RWPE1 (cell line): ENCODE measurements around the gene TRIM45.

Experiments
- CTCF ChIA-PET: fragments of 350-600 bp; sonication (Branson Sonifier 250); formaldehyde crosslinking; extraction: SDS; loops from one replicate; lab custom pipeline; 2021; lab: Yijun Ruan, JAX
- POLR2A ChIA-PET: fragments of 400-600 bp; formaldehyde crosslinking; extraction: SDS; loops from one replicate; lab custom pipeline; 2020; ENCODE audit warnings: antibody characterized with exemption; ENCODE audit not compliant: low non-redundant PET; lab: Yijun Ruan, JAX
- DNase-seq: peaks from one replicate; pipeline ENCODE4 v3.0.0; 2012; ENCODE audit warnings: low spot score
- H3K27ac ChIP-seq: fragments of 450-650 bp; 2 replicates; pipeline ENCODE4 v1.5.1; 2017
- TF ChIP-seq, protein P1 (sequence below): fragments of 450-650 bp; conservative IDR thresholded peaks from 2 replicates; pipeline ENCODE4 v1.5.1; 2017; ENCODE audit warnings: low read depth, mild to moderate bottlenecking

The TRIM45 gene, protein sequence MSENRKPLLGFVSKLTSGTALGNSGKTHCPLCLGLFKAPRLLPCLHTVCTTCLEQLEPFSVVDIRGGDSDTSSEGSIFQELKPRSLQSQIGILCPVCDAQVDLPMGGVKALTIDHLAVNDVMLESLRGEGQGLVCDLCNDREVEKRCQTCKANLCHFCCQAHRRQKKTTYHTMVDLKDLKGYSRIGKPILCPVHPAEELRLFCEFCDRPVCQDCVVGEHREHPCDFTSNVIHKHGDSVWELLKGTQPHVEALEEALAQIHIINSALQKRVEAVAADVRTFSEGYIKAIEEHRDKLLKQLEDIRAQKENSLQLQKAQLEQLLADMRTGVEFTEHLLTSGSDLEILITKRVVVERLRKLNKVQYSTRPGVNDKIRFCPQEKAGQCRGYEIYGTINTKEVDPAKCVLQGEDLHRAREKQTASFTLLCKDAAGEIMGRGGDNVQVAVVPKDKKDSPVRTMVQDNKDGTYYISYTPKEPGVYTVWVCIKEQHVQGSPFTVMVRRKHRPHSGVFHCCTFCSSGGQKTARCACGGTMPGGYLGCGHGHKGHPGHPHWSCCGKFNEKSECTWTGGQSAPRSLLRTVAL

DNA sequence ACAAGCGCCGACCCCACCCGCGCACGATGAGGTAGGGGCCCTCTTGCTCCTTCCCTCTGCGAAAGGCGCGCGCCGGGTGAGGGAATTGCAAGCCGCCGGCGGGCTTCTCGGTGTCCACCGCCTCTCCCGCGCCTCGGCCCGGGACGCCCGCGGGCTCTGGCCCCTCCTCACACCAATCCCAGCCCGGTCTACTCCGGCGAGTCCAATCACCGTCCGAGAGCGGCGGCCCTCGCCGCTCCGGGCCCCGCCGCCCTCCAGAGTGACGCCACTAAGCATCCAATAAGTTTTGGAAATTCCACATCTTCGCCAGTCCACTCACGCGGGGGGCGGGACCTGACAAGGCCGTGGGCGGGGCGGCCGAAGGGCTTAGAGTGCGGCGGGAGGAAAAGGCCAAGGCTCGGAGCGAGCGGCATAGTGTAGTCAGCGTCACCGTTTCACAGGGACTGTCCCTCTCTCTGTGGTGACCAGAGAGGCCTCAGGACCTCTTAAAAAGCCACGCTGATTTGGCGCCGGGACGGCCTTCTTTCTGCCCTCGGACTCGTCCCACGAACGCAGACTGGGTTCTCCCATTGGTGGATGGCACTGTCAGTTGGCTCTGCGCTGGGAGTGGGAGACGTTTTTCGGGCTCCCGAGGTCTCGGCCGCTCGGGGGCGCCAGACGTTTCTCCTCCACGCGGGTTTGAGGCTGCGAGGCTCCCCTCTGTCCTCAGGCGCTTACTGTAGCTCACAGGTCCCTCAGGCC, at the start of gene TRIM45:
TSS of gene TRIM45 (minus strand) at position 161 of the 741 bp plus-strand sequence. CDS start 548 bp downstream, outside the sequence.
- ChIA-PET POLR2A (no interaction called here), CTCF (interaction anchor here (0.6 to 1.7 kb wide), 7 partner anchors 11 to 1064 kb away, joined by 3 to 11 read pairs (median 4); no protein-coding TSS in a partner anchor)
- TF ChIP-seq, protein P1, sequence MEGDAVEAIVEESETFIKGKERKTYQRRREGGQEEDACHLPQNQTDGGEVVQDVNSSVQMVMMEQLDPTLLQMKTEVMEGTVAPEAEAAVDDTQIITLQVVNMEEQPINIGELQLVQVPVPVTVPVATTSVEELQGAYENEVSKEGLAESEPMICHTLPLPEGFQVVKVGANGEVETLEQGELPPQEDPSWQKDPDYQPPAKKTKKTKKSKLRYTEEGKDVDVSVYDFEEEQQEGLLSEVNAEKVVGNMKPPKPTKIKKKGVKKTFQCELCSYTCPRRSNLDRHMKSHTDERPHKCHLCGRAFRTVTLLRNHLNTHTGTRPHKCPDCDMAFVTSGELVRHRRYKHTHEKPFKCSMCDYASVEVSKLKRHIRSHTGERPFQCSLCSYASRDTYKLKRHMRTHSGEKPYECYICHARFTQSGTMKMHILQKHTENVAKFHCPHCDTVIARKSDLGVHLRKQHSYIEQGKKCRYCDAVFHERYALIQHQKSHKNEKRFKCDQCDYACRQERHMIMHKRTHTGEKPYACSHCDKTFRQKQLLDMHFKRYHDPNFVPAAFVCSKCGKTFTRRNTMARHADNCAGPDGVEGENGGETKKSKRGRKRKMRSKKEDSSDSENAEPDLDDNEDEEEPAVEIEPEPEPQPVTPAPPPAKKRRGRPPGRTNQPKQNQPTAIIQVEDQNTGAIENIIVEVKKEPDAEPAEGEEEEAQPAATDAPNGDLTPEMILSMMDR: peak; percentile 84
- peak; percentile 93 for DNase-seq
- H3K27ac ChIP-seq: peak within 1 kb of the TSS; percentile 78

DNA sequence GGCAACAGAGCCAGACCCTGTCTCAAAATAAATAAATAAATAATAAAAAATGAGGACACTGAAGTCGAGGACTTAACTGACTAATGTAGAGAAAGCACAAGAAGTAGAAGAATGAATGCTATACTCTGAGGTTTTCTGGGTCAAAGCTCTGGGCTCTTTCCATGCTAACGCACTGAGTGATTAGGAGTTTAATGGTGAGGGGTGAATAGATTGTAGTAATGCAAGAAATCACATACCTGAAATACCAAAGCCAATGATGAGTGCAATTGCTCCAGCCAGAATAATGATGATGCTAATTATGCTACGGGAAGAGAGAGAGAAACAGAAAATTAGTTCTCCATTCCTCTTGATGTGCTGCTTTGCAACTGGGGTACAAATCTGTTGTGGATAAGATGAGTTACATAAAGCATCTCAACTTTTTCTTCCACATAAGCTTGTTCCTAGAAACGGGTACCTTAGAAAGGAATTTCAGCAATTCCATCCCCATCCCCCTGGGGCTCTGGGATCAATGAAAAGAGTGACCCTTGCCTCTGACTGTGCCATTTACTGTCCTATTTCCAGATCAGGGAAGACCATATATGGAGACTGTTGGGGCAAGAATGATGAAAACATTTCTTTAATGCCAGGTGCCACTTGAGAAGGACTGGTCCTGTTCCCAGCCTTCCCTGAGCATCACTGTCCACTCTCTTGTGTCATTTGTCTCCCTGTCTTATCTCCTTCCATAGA, 48.5 kb upstream of the TRIM45 start:
- TF ChIP-seq, protein P1: no peak
- CTCF ChIA-PET: no interaction called here
- H3K27ac ChIP-seq: no peak overlapping the region
- DNase-seq: no peak
- POLR2A ChIA-PET: no interaction called here

DNA sequence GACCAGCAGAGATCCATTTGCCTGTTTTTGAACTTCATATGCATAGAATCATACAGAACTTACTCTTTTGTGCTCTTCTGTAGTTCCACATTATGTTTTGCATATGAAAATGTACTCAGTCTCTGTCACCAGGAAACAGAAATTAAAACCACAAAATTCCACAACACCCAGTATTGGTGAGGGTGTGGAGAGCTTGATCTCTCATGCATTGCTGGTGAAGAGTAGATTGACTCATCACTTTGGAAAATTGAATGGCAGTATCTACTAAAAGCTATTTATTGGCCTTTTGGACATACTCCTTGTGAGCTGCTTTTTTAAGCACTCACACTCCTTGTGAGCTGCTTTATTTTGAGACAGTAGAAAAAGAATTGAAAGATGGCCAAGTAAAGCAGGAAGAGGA, 45.9 kb upstream of the TRIM45 start:
- POLR2A ChIA-PET: no interaction called here
- no peak for DNase-seq
- CTCF ChIA-PET: no interaction called here
- H3K27ac ChIP-seq: no peak overlapping the region
- TF ChIP-seq, protein P1: no peak

DNA sequence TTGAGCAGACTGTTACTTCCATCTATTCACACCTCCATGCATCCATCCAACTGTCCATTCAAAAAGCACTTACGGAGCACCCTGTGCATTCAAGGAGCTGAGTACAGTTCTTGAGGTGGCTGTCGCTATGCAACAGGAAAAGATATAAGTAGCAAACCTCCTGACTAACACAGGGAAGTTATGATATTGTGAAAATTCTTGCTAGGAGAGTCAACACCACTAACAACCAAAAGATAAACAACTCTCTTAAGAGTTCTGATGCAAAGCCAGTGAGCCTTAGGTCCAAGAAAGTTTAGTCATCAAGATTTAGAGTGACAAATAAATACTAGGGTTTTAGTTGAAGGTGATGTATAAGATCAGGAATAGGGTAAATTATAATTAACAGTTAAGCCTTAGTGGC, 44.5 kb upstream of the TRIM45 start:
- TF ChIP-seq, protein P1: no peak
- POLR2A ChIA-PET: no interaction called here
- H3K27ac ChIP-seq: no peak overlapping the region
- CTCF ChIA-PET: interaction anchor here (0.6 kb wide), 1 partner anchor 86 kb away, joined by 5 read pairs; no protein-coding TSS in a partner anchor
- no peak for DNase-seq

DNA sequence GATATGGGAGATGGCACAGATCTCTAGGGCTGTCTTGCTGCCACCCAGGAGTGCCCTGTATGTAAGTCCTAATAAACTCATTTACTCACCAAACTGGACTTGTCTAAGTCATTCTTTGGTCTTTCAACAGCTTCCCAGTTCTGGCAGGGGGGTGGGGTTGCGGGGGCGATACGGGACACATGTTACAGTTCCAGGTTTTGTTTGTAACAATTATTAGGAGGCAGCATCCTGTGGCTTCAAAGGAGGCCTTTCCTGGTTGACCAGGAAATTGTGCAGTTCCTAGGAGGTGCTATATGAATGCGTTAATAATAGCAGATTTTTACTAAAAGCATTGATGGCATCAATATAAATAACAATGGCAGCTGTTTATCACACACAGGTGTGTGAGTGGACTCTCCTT, 42.7 kb upstream of the TRIM45 start:
- ChIA-PET CTCF (interaction anchor here (1.1 kb wide), 1 partner anchor 9 kb away, joined by 3 read pairs; no protein-coding TSS in a partner anchor), POLR2A (no interaction called here)
- DNase-seq: no peak
- TF ChIP-seq, protein P1: no peak
- no peak overlapping the region for H3K27ac ChIP-seq
